ENCODE results near the gene SLC6A13. TPM values are rescaled to one million over a fixed set of nuclear protein-coding genes. Genes with fewer than 3 reads are reported as not detected.

Gene SLC6A13
- total and polyA plus RNA-seq, 4 donors: 0.23 to 12.0 (median 7.5) TPM

GRCh38 chr12:175250-175649 is 87.4 kb downstream of the SLC6A13 start:
- Histone ChIP-seq H3K27ac (ENCODE audit: low read depth in 1 of 2, low read length in 2 of 2) (no peak overlapping the region), H3K27me3 (ENCODE audit: control insufficient read depth in 4 of 4, insufficient read depth in 4 of 4, low read length in 3 of 4) (no peaks in the 10 kb centered on the region), H3K4me1 (ENCODE audit: control insufficient read depth in 4 of 4, insufficient read depth in 4 of 4, low read length in 3 of 4) (peaks cover 6 to 28% (median 15%) of the 10 kb centered on the region in 4 donors), H3K36me3 (ENCODE audit: control insufficient read depth in 4 of 4, insufficient read depth in 3 of 4, low read depth in 1 of 4, low read length in 3 of 4) (no peaks in the 10 kb centered on the region), H3K9ac (ENCODE audit: low read depth in 1 of 2, low read length in 2 of 2) (no peak overlapping the region), H3K4me3 (ENCODE audit: low read depth in 1 of 3, low read length in 3 of 3) (no peak overlapping the region), H3K9me3 (ENCODE audit: control insufficient read depth in 4 of 4, low read length in 3 of 4) (no peaks in the 10 kb centered on the region)
- no peak for DNase-seq (ENCODE audit: low spot score)
- TF ChIP-seq SP1 (IDR thresholded peaks at IDR 0.05) (no peak), ZBTB33 (IDR thresholded peaks at IDR 0.05) (no peak), FOXA2 (IDR thresholded peaks at IDR 0.05) (no peak), TAF1 (conservative IDR thresholded peaks at IDR 0.05) (no peak), GABPA (IDR thresholded peaks at IDR 0.05 in 1 of 2, conservative IDR thresholded peaks at IDR 0.05 in 1 of 2) (no peak), ATF3 (IDR thresholded peaks at IDR 0.05) (no peak), HNF4G (IDR thresholded peaks at IDR 0.05) (no peak), JUND (IDR thresholded peaks at IDR 0.05) (no peak), NR2F2 (IDR thresholded peaks at IDR 0.05) (no peak), REST (IDR thresholded peaks at IDR 0.05) (no peak), CTCF (IDR thresholded peaks at IDR 0.05; ENCODE audit: low read depth, low read length, missing input control) (no peak)
- 59% methylated on average over 10 of the region's 10 CpGs for WGBS

- peaks cover 6 to 26% (median 15%) of the 10 kb centered on the region in 4 donors for H3K4me1 ChIP-seq (ENCODE audit: control insufficient read depth in 4 of 4, insufficient read depth in 4 of 4, low read length in 3 of 4)
- no peaks in the 10 kb centered on the region for H3K9me3 ChIP-seq (ENCODE audit: control insufficient read depth in 4 of 4, low read length in 3 of 4)
- no peak overlapping the region for H3K9ac ChIP-seq (ENCODE audit: low read depth in 1 of 2, low read length in 2 of 2)
- 54% methylated on average over 23 of the region's 23 CpGs for WGBS
- no peak overlapping the region for H3K27ac ChIP-seq (ENCODE audit: low read depth in 1 of 2, low read length in 2 of 2)
- H3K36me3 ChIP-seq (ENCODE audit: control insufficient read depth in 4 of 4, insufficient read depth in 3 of 4, low read depth in 1 of 4, low read length in 3 of 4): no peaks in the 10 kb centered on the region
- H3K27me3 ChIP-seq (ENCODE audit: control insufficient read depth in 4 of 4, insufficient read depth in 4 of 4, low read length in 3 of 4): no peaks in the 10 kb centered on the region
- TF ChIP-seq FOXA1 (IDR thresholded peaks at IDR 0.05): no peak
- no peak for TF ChIP-seq HNF4A (conservative IDR thresholded peaks at IDR 0.05)
- TF ChIP-seq YY1 (IDR thresholded peaks at IDR 0.05): no peak
- no peak for TF ChIP-seq RAD21 (IDR thresholded peaks at IDR 0.05)
- TF ChIP-seq JUND (IDR thresholded peaks at IDR 0.05): no peak
- no peak for TF ChIP-seq RXRA (IDR thresholded peaks at IDR 0.05)
- TF ChIP-seq HNF4G (IDR thresholded peaks at IDR 0.05): no peak
- TF ChIP-seq GABPA (IDR thresholded peaks at IDR 0.05 in 1 of 2, conservative IDR thresholded peaks at IDR 0.05 in 1 of 2): no peak
- no peak for TF ChIP-seq ZBTB33 (IDR thresholded peaks at IDR 0.05)
- no peak for TF ChIP-seq MAX (IDR thresholded peaks at IDR 0.05)
- no peak for TF ChIP-seq CTCF (IDR thresholded peaks at IDR 0.05; ENCODE audit: low read depth, low read length, missing input control)
- no peak for TF ChIP-seq NR2F2 (IDR thresholded peaks at IDR 0.05)
- no peak for TF ChIP-seq EGR1 (IDR thresholded peaks at IDR 0.05; ENCODE audit: low read depth in 2 of 2)
- no peak for TF ChIP-seq TAF1 (conservative IDR thresholded peaks at IDR 0.05)
- no peak for TF ChIP-seq SP1 (IDR thresholded peaks at IDR 0.05)
- no peak for TF ChIP-seq ATF3 (IDR thresholded peaks at IDR 0.05)
- TF ChIP-seq FOXA2 (IDR thresholded peaks at IDR 0.05): no peak
- no peak overlapping the region for H3K4me3 ChIP-seq (ENCODE audit: low read depth in 1 of 3, low read length in 3 of 3)
- DNase-seq (ENCODE audit: low spot score): no peak
These were observed 88.0 kb downstream of the SLC6A13 start for GRCh38 chr12:174596-174995.

Data from liver (tissue), 9 donors.